Measurements from ENCODE around the gene RRAGC. TPM values are rescaled to one million over a fixed set of nuclear protein-coding genes. Genes with fewer than 3 reads are reported as not detected.

RRAGC gene
- total and polyA plus RNA-seq, 2 of the 13 experiments (the other 11 are each of a cell fraction or from before 2014, with no cell fraction given) = 7.6 to 8.0 TPM

GRCh38 chr1:38872401-38873026, 12.9 kb upstream of the RRAGC start:
- DNase-seq (ENCODE audit: low spot score) (no peak), FAIRE-seq (no peak), ATAC-seq (peak; percentile 31)
- Histone ChIP-seq H3K4me3 (replicated peaks in 1 of 3; ENCODE audit: insufficient read depth in 1 of 3, low read depth in 2 of 3, low read length in 3 of 3) (peak overlapping the region; percentile 70 to 94 (median 77)), H3K4me2 (ENCODE audit: low read depth, low read length) (peak overlapping the region; percentile 87), H3K36me3 (replicated peaks in 1 of 2; ENCODE audit: control insufficient read depth in 1 of 2, insufficient read depth in 2 of 2, low read length in 2 of 2) (no peaks in the 10 kb centered on the region), H4K20me1 (ENCODE audit: insufficient read depth, low read length) (no peaks in the 10 kb centered on the region), H3K9me3 (ENCODE audit: low read length) (no peaks in the 10 kb centered on the region), H3K27ac (ENCODE audit: extremely low read length, insufficient read depth, low read length) (peak overlapping the region; percentile 49), H2AFZ (ENCODE audit: low read length) (no peak overlapping the region), H3K4me1 (ENCODE audit: insufficient read depth, low read length) (peaks cover 36% of the 10 kb centered on the region), H3K79me2 (ENCODE audit: insufficient read depth, low read length) (peaks cover 30% of the 10 kb centered on the region), H3K27me3 (ENCODE audit: control insufficient read depth in 1 of 2, insufficient read depth in 2 of 2, low read length in 2 of 2) (no peaks in the 10 kb centered on the region), H3K9ac (ENCODE audit: insufficient read depth, low read depth, low read length) (peak overlapping the region; percentile 74)
- intact Hi-C loops (cut with micrococcal nuclease; ENCODE audit: unreplicated experiment) (loop anchor here (5.0 kb wide), 2 partner anchors 120 to 155 kb away; partner anchors contain the start of genes AKIRIN1 and NDUFS5), in situ Hi-C loops (cut with HindIII; ENCODE audit: extremely low pct_ligation_motif_present, low pct_unique_long_range_greater_than_20kb) (no loop called here)
- CTCF ChIA-PET (ENCODE audit: low intra/inter-chr PET ratio, low total read pairs) = no interaction called here
- no TSS peak for BruUV-seq (replicated peaks)
- POLR2A ChIA-PET = interaction anchor here (0.6 to 1.3 kb wide), 8 partner anchors 9 to 379 kb away, joined by 3 to 9 read pairs (median 3); partner anchors contain the start of gene RRAGC
- 15% methylated on average over 4 of the region's 25 CpGs for WGBS (ENCODE audit: low lambda C conversion rate)
- TF ChIP-seq ZNF501 (CRISPR knock-in tag; IDR thresholded peaks at IDR 0.05) = no peak
- no peak for TF ChIP-seq HCFC1 (IDR thresholded peaks at IDR 0.05; ENCODE audit: low read depth, low read length)
- TF ChIP-seq POGK (CRISPR knock-in tag; conservative IDR thresholded peaks at IDR 0.05) = no peak
- no peak for TF ChIP-seq ZFX (CRISPR knock-in tag; IDR thresholded peaks at IDR 0.05; ENCODE audit: low read depth)
- 0 out of 2 replicates have a peak, but pooled peaks have one; percentile 16 for TF ChIP-seq SRY (CRISPR knock-in tag; IDR thresholded peaks at IDR 0.05)
- TF ChIP-seq HOXA3 (CRISPR knock-in tag; IDR thresholded peaks at IDR 0.05) = no peak
- TF ChIP-seq ADNP (CRISPR knock-in tag; IDR thresholded peaks at IDR 0.05) = no peak
- 0 out of 2 replicates have a peak, but pooled peaks have one; percentile 41 for TF ChIP-seq SNAPC4 (CRISPR knock-in tag; IDR thresholded peaks at IDR 0.05)
- no peak for TF ChIP-seq ZNF512 (CRISPR knock-in tag; IDR thresholded peaks at IDR 0.05)
- no peak for TF ChIP-seq THYN1 (CRISPR knock-in tag; IDR thresholded peaks at IDR 0.05; ENCODE audit: borderline replicate concordance, low read depth)
- peak; percentile 79; the same call in 1 of the 2 replicates for TF ChIP-seq HES4 (CRISPR knock-in tag; IDR thresholded peaks at IDR 0.05; ENCODE audit: borderline replicate concordance)
- no peak for TF ChIP-seq ZNF772 (CRISPR knock-in tag; IDR thresholded peaks at IDR 0.05)
